K562 (cell line): ENCODE data around the gene ABHD18. TPM values are rescaled to one million over a fixed set of nuclear protein-coding genes. Genes with fewer than 3 reads are reported as not detected.

Experiments
- CREB5 ChIP-seq: fragments of 250-450 bp; sonication (Bioruptor Pico); IDR thresholded peaks from 2 replicates; pipeline ENCODE4 v1.5.0; 2020; ENCODE audit warnings: mild to moderate bottlenecking
- LEF1 ChIP-seq: fragments of 450-650 bp; IDR thresholded peaks from 2 replicates; pipeline ENCODE4 v1.6.1; 2016; ENCODE audit warnings: mild to moderate bottlenecking
- MGA ChIP-seq: fragments of 450-650 bp; IDR thresholded peaks from 2 replicates; pipeline ENCODE4 v1.6.1; 2016; ENCODE audit warnings: mild to moderate bottlenecking, moderate library complexity
- POLR2H ChIP-seq: IDR thresholded peaks from 2 replicates; pipeline ENCODE4 v1.6.1; 2016; ENCODE audit warnings: missing genetic modification characterization, low read depth, mild to moderate bottlenecking, control low read depth, missing compliant biosample characterization, moderate library complexity
- RAD21 ChIP-seq, 2 experiments: fragments of 250-450 bp in 1 of 2; fragments of 450-650 bp in 1 of 2; sonication (Bioruptor Pico) in 1 of 2; formaldehyde crosslinking in 1 of 2; IDR thresholded peaks in 1 of 2; conservative IDR thresholded peaks in 1 of 2; 2 replicates each; pipeline versions ENCODE4 v1.4.0 to v1.8.0; 2020 to 2022; ENCODE audit warnings: mild to moderate bottlenecking in 2 of 2, moderate library complexity in 1 of 2
- ZFP30 ChIP-seq: fragments of 250-450 bp; sonication (Bioruptor Pico); IDR thresholded peaks from 2 replicates; pipeline ENCODE4 v1.8.0; 2022; ENCODE audit warnings: moderate library complexity, mild to moderate bottlenecking, inconsistent platforms, borderline replicate concordance
- ZNF165 ChIP-seq: fragments of 250-450 bp; sonication (Bioruptor Pico); IDR thresholded peaks from 2 replicates; pipeline ENCODE4 v1.4.0; 2020; ENCODE audit warnings: borderline replicate concordance
- ZNF212 ChIP-seq: fragments of 450-650 bp; formaldehyde crosslinking; IDR thresholded peaks from 2 replicates; pipeline ENCODE4 v1.4.0; 2020; ENCODE audit warnings: mild to moderate bottlenecking
- ZNF217 ChIP-seq: sonication (generic); formaldehyde crosslinking; IDR thresholded peaks from 2 replicates; pipeline ENCODE4 v1.8.0; 2022; ENCODE audit warnings: mild to moderate bottlenecking, missing genetic modification reagents
- polyA plus RNA-seq, 8 experiments: library from polyadenylated mRNA; depleted of rRNA in 4 of 8; stranded (reverse) in 5 of 8; unstranded in 3 of 8; fragments of >200 nt; fragmentation: Nextera tagmentation in 2 of 8; fragmentation: Illumina TruSeq in 1 of 8; extraction: Ambion mirVana in 2 of 8; extraction: Trizol in 1 of 8; gene quantifications; 2 replicates each; pipeline versions ENCODE4 v1.2.1 to v1.2.3, GENCODE V29; 2011 to 2014; ENCODE audit warnings: inconsistent platforms in 1 of 8, missing spikeins in 1 of 8
- total RNA-seq, 7 experiments: library from RNA; depleted of rRNA in 6 of 7; stranded (reverse); fragments of >200 nt in 6 of 7; fragmentation: Illumina TruSeq in 2 of 7; extraction: Trizol in 2 of 7; gene quantifications; 2 replicates each; pipeline versions ENCODE4 v1.2.1 to v1.2.3, GENCODE V29; 2011 to 2021; ENCODE audit warnings: low replicate concordance in 1 of 7
- TF ChIP-seq, protein P1 (sequence below): conservative IDR thresholded peaks from 2 replicates; pipeline ENCODE4 v1.6.1; 2011; ENCODE audit warnings: low read depth, mild to moderate bottlenecking, low read length; ENCODE audit not compliant: control insufficient read depth

The ABHD18 gene
- total and polyA plus RNA-seq, 9 of the 15 experiments (the other 6 are each of a cell fraction or from before 2014, with no cell fraction given) = 6.1 to 25.0 (median 16.0) TPM

- no peak for TF ChIP-seq ZFP30 (CRISPR knock-in tag)
- TF ChIP-seq RAD21 (CRISPR knock-in tag; conservative IDR thresholded peaks at IDR 0.05 in 1 of 2, IDR thresholded peaks at IDR 0.05 in 1 of 2) = no peak
- TF ChIP-seq POLR2H (tag) = peak; percentile 81
- no peak for TF ChIP-seq CREB5
- TF ChIP-seq, protein P1, sequence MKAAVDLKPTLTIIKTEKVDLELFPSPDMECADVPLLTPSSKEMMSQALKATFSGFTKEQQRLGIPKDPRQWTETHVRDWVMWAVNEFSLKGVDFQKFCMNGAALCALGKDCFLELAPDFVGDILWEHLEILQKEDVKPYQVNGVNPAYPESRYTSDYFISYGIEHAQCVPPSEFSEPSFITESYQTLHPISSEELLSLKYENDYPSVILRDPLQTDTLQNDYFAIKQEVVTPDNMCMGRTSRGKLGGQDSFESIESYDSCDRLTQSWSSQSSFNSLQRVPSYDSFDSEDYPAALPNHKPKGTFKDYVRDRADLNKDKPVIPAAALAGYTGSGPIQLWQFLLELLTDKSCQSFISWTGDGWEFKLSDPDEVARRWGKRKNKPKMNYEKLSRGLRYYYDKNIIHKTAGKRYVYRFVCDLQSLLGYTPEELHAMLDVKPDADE = peak; percentile 75; the same call in 1 of the 2 replicates
- peak; percentile 90 for TF ChIP-seq MGA
- no peak for TF ChIP-seq ZNF217 (CRISPR knock-in tag)
- TF ChIP-seq ZNF165 (CRISPR knock-in tag) = no peak
- no peak for TF ChIP-seq ZNF212 (CRISPR knock-in tag)
- no peak for TF ChIP-seq LEF1
Measured at GRCh38 chr4:128060699-128061565, 95.7 kb downstream of the ABHD18 start, which contains the start of gene LARP1B (continued).
